GM20000 (cell line): ENCODE results near the gene REXO1.

Experiments used
- DNase-seq: peaks from one replicate; pipeline ENCODE4 v3.0.0; 2012; ENCODE audit warnings: low spot score
- CTCF ChIP-seq: IDR thresholded peaks from 2 replicates; pipeline ENCODE4 v1.5.1; 2012; ENCODE audit warnings: mild to moderate bottlenecking, control low read depth; ENCODE audit errors: extremely low read depth, missing control alignments

Gene REXO1

DNA sequence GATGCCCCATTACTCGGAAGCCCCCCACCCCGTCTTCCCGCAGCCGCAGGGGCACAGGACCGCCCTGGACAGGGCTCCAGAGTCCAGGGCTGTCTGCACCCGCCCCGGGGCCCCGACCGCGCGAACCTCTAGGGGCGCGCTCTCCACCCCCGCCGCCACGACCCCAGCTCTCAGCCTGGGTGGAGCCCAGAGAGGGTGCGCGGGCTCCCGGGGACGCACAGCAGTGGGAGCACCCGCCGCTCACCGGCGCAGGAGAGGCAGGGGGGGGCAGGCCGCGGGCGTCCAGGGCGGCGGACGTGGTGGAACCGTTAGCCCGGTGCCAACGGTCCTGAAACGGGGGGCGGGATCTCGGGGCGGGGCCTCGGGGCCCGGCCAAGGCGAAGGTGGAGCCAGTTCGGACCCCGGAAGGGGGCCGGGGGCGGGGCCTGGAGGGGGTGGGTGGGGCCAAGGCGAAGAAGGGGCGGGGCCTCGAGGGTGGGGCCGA, 36.3 kb downstream of the REXO1 start, which contains the start of gene ATP8B3:
Gene ATP8B3, minus strand, starts transcription at position 335 of the 484 bp plus-strand sequence. CDS start 540 bp downstream, outside the sequence.
- DNase-seq, result peak; percentile 100
- TF ChIP-seq CTCF, result no peak

- no peak for DNase-seq
- no peak for TF ChIP-seq CTCF
These were observed 36.8 kb downstream of the REXO1 start for GRCh38 chr19:1811472-1811894.

- no peak for DNase-seq
- TF ChIP-seq CTCF, result no peak
These were observed 37.7 kb downstream of the REXO1 start for GRCh38 chr19:1810439-1811160.

DNA sequence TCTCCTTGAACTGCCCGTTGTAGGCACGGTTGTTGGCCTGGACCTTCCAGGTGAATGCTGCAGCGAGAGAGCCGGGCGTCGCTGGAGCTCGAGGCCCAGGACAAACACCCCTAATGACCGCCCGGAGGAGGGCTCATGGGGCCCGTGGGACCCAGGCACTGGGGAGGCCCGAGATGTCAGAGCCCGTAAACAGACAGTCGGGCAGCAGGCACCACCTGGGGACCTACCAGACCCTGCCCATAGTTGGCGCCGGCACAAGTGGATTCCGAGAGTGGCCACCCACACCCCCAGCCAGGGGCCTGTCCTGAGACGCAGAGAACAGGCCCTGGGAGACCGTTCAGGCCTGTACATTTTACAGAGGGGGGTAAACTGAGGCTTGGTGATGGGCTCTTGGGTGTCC, 38.6 kb downstream of the REXO1 start:
- DNase-seq, result no peak
- no peak for TF ChIP-seq CTCF

GRCh38 chr19:1808395-1808731, 39.9 kb downstream of the REXO1 start:
- TF ChIP-seq CTCF, result no peak
- DNase-seq, result no peak

DNA sequence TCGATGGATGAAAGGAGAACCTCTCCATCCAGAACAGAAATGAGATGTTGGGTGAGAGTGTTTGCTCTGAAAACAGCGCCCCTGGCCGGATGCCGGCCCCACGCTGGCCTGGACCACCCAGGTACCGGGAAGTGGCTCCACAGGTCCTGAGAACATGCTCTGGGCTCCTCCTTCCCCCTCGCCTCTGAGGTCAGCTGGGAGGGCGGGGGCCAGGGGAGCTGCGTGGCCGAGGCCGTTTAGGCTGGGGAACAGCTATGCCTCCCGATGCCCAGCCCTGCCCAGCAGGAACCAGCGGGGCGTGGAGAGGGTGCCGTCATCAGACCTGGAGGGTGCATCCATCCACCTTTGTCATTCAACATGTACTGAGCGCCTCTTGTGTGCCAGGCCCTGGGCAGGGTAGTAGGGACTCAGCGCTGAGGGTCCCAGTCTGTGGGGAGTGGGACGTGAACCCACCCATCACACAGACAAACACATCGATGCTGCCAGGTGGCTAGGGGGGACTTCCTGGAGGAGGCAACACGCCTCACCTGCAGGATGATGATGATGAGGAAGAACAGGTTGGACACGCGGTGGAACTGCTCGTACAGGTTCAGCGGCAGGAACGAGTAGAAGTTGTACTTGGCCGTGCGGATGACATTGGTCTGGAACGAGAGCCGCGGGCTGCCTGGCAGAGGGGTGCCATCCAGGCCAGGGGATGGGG, 40.4 kb downstream of the REXO1 start:
- no peak for DNase-seq
- TF ChIP-seq CTCF, result no peak

DNA sequence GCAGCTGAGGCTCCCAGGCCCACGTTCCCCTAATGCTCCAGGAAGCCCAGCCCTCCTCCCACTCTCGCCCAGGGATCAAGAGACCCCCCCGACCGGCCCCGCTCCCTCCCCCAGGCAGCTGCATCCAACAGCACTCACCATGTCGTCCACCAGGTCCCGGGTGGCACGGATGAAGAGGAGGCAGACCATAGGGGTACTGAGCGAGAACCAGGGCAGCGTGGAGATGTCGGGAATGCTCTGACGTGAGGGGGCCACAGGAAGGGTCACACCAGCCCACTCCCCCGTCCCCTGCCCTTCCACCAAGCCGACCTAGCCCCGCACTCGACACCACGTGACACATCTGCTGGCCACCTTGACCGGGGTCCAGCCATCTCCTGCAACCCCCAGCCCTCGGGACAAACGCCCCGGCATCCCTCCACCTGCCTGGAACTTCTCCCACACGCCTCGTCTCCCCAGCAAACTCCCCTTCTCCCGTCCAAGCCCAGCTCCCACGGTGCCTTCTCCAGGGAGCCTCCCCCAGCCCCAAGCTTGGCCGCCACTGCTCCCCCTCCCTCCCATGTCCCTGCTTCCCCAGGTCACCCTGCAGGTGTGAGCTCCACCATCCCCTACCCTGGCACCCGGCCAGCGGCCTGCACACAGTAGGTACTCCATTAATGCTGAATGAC, 41.1 kb downstream of the REXO1 start:
- no peak for DNase-seq
- TF ChIP-seq CTCF, result no peak
